Measurements from ENCODE around the gene BACH2.
A peak's percentile ranks its signal among the peaks of the same experiment; 100 is the strongest.

Gene BACH2

GRCh38 chr6:90020746-90021145, 275.9 kb downstream of the BACH2 start:
- no peak for DNase-seq

GRCh38 chr6:90019216-90019615, 277.4 kb downstream of the BACH2 start:
- DNase-seq, result no peak

GRCh38 chr6:90015883-90016282, 280.8 kb downstream of the BACH2 start:
- no peak for DNase-seq

- DNase-seq, result no peak
Observed at GRCh38 chr6:90008908-90009501, 287.6 kb downstream of the BACH2 start.

GRCh38 chr6:90008189-90008907, 288.3 kb downstream of the BACH2 start:
- DNase-seq, result no peak

GRCh38 chr6:90005048-90005827, 291.4 kb downstream of the BACH2 start:
- DNase-seq, result no peak

- no peak for DNase-seq
Observed at GRCh38 chr6:90004511-90004910, 292.1 kb downstream of the BACH2 start.

GRCh38 chr6:90003941-90004340, 292.7 kb downstream of the BACH2 start:
- DNase-seq, result no peak

GRCh38 chr6:90003069-90003795, 293.4 kb downstream of the BACH2 start:
- no peak for DNase-seq

GRCh38 chr6:90000864-90001731, 295.5 kb downstream of the BACH2 start:
- peak; percentile 43 for DNase-seq

GRCh38 chr6:89999945-90000825, 296.5 kb downstream of the BACH2 start:
- no peak for DNase-seq

- DNase-seq, result peak; percentile 89
Observed at GRCh38 chr6:89999154-89999553, 297.5 kb downstream of the BACH2 start.

- no peak for DNase-seq
Observed at GRCh38 chr6:89997456-89998445, 298.9 kb downstream of the BACH2 start.

- no peak for DNase-seq
Observed at GRCh38 chr6:89993411-89993810, 303.2 kb downstream of the BACH2 start.

GRCh38 chr6:89992818-89993217, 303.8 kb downstream of the BACH2 start:
- DNase-seq, result no peak

GRCh38 chr6:89989742-89990141, 306.9 kb downstream of the BACH2 start:
- no peak for DNase-seq

GRCh38 chr6:89987830-89988229, 308.8 kb downstream of the BACH2 start:
- DNase-seq, result no peak

- DNase-seq, result no peak
Observed at GRCh38 chr6:89987140-89987539, 309.5 kb downstream of the BACH2 start.

GRCh38 chr6:89986650-89987074, 310.0 kb downstream of the BACH2 start:
- DNase-seq, result peak; percentile 80
